Measurements from ENCODE around the gene PUDP. TPM values are rescaled to one million over a fixed set of nuclear protein-coding genes. Genes with fewer than 3 reads are reported as not detected.
A peak's percentile ranks its signal among the peaks of the same experiment; 100 is the strongest.

Gene PUDP
- total and polyA plus RNA-seq, 2 donors = 7.9 to 18.8 TPM

- H3K4me1 ChIP-seq (ENCODE audit: control insufficient read depth in 2 of 2, insufficient read depth in 2 of 2, low read length in 2 of 2) = peaks cover 0 to 17% of the 10 kb centered on the region in 2 donors
- H3K9me3 ChIP-seq (ENCODE audit: control insufficient read depth in 2 of 2, insufficient read depth in 1 of 2, low read length in 1 of 2) = no peaks in the 10 kb centered on the region
- DNase-seq (ENCODE audit: low read depth in 6 of 9, low spot score in 9 of 9) = no peak
- H3K27me3 ChIP-seq (ENCODE audit: control insufficient read depth in 2 of 2, insufficient read depth in 1 of 2, low read length in 1 of 2) = no peaks in the 10 kb centered on the region
- no peak overlapping the region for H3K27ac ChIP-seq (ENCODE audit: low read depth in 1 of 2, low read length in 1 of 2)
- WGBS = 96% methylated on average over 1 of the region's 1 CpG
- H3K4me3 ChIP-seq (ENCODE audit: low read length in 2 of 2) = no peak overlapping the region
- peaks cover 0 to 11% of the 10 kb centered on the region in 2 donors for H3K36me3 ChIP-seq (ENCODE audit: control insufficient read depth in 2 of 2, insufficient read depth in 2 of 2, low read length in 1 of 2)
These were observed 7.2 kb upstream of the PUDP start for GRCh38 chrX:7155163-7155562.

GRCh38 chrX:7154041-7154597 is 6.2 kb upstream of the PUDP start:
- 41% methylated on average over 7 of the region's 7 CpGs for WGBS
- H3K9me3 ChIP-seq (ENCODE audit: control insufficient read depth in 2 of 2, insufficient read depth in 1 of 2, low read length in 1 of 2) = no peaks in the 10 kb centered on the region
- H3K4me1 ChIP-seq (ENCODE audit: control insufficient read depth in 2 of 2, insufficient read depth in 2 of 2, low read length in 2 of 2) = peaks cover 0 to 22% of the 10 kb centered on the region in 2 donors
- DNase-seq (ENCODE audit: low read depth in 6 of 9, low spot score in 9 of 9) = peak in 2 of 9 donors; percentile 42 to 68
- peak overlapping the region in 1 of 2 donors; percentile 13 for H3K27ac ChIP-seq (ENCODE audit: low read depth in 1 of 2, low read length in 1 of 2)
- H3K36me3 ChIP-seq (ENCODE audit: control insufficient read depth in 2 of 2, insufficient read depth in 2 of 2, low read length in 1 of 2) = peaks cover 0 to 7% of the 10 kb centered on the region in 2 donors
- H3K4me3 ChIP-seq (ENCODE audit: low read length in 2 of 2) = no peak overlapping the region
- no peaks in the 10 kb centered on the region for H3K27me3 ChIP-seq (ENCODE audit: control insufficient read depth in 2 of 2, insufficient read depth in 1 of 2, low read length in 1 of 2)

GRCh38 chrX:7153231-7153630 is 5.3 kb upstream of the PUDP start:
- Histone ChIP-seq H3K9me3 (ENCODE audit: control insufficient read depth in 2 of 2, insufficient read depth in 1 of 2, low read length in 1 of 2) (no peaks in the 10 kb centered on the region), H3K27ac (ENCODE audit: low read depth in 1 of 2, low read length in 1 of 2) (no peak overlapping the region), H3K36me3 (ENCODE audit: control insufficient read depth in 2 of 2, insufficient read depth in 2 of 2, low read length in 1 of 2) (peaks cover 0 to 7% of the 10 kb centered on the region in 2 donors), H3K4me1 (ENCODE audit: control insufficient read depth in 2 of 2, insufficient read depth in 2 of 2, low read length in 2 of 2) (peaks cover 0 to 25% of the 10 kb centered on the region in 2 donors), H3K27me3 (ENCODE audit: control insufficient read depth in 2 of 2, insufficient read depth in 1 of 2, low read length in 1 of 2) (no peaks in the 10 kb centered on the region), H3K4me3 (ENCODE audit: low read length in 2 of 2) (no peak overlapping the region)
- DNase-seq (ENCODE audit: low read depth in 6 of 9, low spot score in 9 of 9) = no peak
- 94% methylated on average over 2 of the region's 2 CpGs for WGBS

DNA sequence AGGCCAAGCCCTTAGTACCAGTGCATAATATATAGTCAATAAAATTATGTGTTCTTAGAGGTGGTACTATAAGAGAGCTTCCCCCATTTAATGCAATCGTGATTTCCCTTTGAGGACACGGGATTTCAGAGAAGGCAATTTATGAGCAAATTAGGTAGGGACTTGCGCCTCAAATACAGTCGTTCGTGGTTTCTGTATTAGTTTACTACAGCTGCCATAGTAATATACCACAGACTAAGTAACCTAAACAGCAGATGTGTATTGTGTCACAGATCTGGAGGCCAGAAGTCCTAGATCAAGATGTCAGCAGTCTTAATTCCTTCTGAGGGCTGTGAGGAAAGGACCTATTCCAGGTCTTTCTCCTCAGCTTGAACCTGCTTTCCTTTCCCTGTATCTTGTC is 1.5 kb upstream of the PUDP start:
- Histone ChIP-seq H3K4me3 (ENCODE audit: low read length in 2 of 2) (no peak overlapping the region), H3K36me3 (ENCODE audit: control insufficient read depth in 2 of 2, insufficient read depth in 2 of 2, low read length in 1 of 2) (peaks cover 0 to 7% of the 10 kb centered on the region in 2 donors), H3K27me3 (ENCODE audit: control insufficient read depth in 2 of 2, insufficient read depth in 1 of 2, low read length in 1 of 2) (no peaks in the 10 kb centered on the region), H3K9me3 (ENCODE audit: control insufficient read depth in 2 of 2, insufficient read depth in 1 of 2, low read length in 1 of 2) (no peaks in the 10 kb centered on the region), H3K27ac (ENCODE audit: low read depth in 1 of 2, low read length in 1 of 2) (peak overlapping the region in 1 of 2 donors; percentile 60), H3K4me1 (ENCODE audit: control insufficient read depth in 2 of 2, insufficient read depth in 2 of 2, low read length in 2 of 2) (peaks cover 0 to 39% of the 10 kb centered on the region in 2 donors)
- DNase-seq (ENCODE audit: low read depth in 6 of 9, low spot score in 9 of 9) = no peak
- 64% methylated on average over 5 of the region's 5 CpGs for WGBS

DNA sequence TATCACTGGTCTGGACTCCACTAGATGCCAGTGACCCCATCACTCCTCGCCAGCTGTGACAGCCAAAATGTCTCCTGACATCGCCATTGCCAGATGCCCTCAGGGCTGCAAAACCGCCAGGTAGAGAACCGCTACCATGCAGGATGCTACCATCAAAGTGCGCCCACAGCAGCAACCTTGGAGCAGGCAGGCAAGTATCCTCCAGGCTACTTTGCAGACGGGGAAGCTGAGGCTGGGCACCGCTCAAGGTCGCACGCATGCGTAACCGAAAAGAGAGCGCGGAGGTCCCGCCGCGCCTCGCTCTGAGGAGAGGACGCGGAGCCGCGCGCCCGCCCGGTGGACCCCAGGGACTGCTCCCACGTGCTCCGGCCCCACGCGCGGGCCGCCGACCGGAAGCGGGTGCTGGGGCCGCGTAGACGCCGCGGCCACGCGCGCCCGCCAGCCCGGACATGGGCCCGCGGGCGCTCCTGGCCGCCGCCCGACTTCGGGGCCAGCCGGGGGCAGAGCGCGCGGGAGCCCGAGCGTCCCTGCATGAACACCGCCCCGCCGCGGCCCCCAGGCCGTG is 458 bp downstream of the PUDP start, which contains the start of gene STS:
STS (plus strand) TSS at position 300 of the 565 bp plus-strand sequence. CDS start 105,488 bp downstream, outside the sequence.
- Histone ChIP-seq H3K27me3 (ENCODE audit: control insufficient read depth in 2 of 2, insufficient read depth in 1 of 2, low read length in 1 of 2) (no peaks in the 10 kb centered on the region), H3K36me3 (ENCODE audit: control insufficient read depth in 2 of 2, insufficient read depth in 2 of 2, low read length in 1 of 2) (peaks cover 0 to 10% of the 10 kb centered on the region in 2 donors), H3K4me3 (ENCODE audit: low read length in 2 of 2) (peak within 1 kb of the TSS; percentile 49 to 98), H3K4me1 (ENCODE audit: control insufficient read depth in 2 of 2, insufficient read depth in 2 of 2, low read length in 2 of 2) (peaks cover 0 to 32% of the 10 kb centered on the region in 2 donors), H3K9me3 (ENCODE audit: control insufficient read depth in 2 of 2, insufficient read depth in 1 of 2, low read length in 1 of 2) (no peaks in the 10 kb centered on the region), H3K27ac (ENCODE audit: low read depth in 1 of 2, low read length in 1 of 2) (peak within 1 kb of the TSS; percentile 94)
- DNase-seq (ENCODE audit: low read depth in 6 of 9, low spot score in 9 of 9) = peak in 5 of 9 donors; percentile 23 to 71 (median 37)
- under 1% methylated on average over 61 of the region's 61 CpGs for WGBS

GRCh38 chrX:7146703-7147412 is 1.1 kb downstream of the PUDP start:
- peak overlapping the region; percentile 83 to 94 for H3K27ac ChIP-seq (ENCODE audit: low read depth in 1 of 2, low read length in 1 of 2)
- WGBS = 37% methylated on average over 13 of the region's 13 CpGs
- peaks cover 0 to 35% of the 10 kb centered on the region in 2 donors for H3K4me1 ChIP-seq (ENCODE audit: control insufficient read depth in 2 of 2, insufficient read depth in 2 of 2, low read length in 2 of 2)
- H3K27me3 ChIP-seq (ENCODE audit: control insufficient read depth in 2 of 2, insufficient read depth in 1 of 2, low read length in 1 of 2) = no peaks in the 10 kb centered on the region
- peak in 2 of 9 donors; percentile 28 to 65 for DNase-seq (ENCODE audit: low read depth in 6 of 9, low spot score in 9 of 9)
- peak overlapping the region; percentile 49 to 87 for H3K4me3 ChIP-seq (ENCODE audit: low read length in 2 of 2)
- no peaks in the 10 kb centered on the region for H3K9me3 ChIP-seq (ENCODE audit: control insufficient read depth in 2 of 2, insufficient read depth in 1 of 2, low read length in 1 of 2)
- H3K36me3 ChIP-seq (ENCODE audit: control insufficient read depth in 2 of 2, insufficient read depth in 2 of 2, low read length in 1 of 2) = peaks cover 0 to 12% of the 10 kb centered on the region in 2 donors

DNA sequence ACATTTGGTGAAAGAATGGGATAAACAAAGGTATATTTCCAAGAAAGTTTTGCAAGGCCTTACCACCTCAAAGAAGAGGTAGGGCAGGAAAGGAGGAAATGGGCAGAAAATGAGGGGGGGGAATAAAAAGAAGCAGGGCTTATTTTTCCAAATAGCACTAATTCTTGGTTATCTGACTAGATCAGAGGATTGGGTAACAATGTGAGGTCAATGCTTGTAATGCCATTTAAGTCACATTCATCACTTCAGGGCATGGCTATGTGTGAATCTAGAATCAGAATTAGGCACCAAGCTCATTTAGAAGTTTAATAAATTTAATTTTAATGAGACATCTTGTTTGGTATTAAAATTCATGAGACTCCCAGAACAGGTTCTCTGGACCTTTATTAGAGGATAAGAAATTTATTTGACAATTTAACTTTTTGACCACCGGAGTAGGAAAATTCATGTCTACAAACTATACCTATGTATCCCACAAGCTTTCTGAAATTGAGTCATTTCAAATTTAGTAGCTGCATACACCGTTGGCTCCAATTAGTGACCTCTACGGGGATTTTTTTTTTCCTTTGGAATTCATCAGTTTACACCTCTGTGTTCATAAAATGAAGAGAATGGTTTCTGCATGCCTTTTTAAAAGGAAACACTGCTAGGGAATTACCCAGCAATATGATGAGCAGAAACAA is 1.8 kb downstream of the PUDP start:
- DNase-seq (ENCODE audit: low read depth in 6 of 9, low spot score in 9 of 9) = no peak
- Histone ChIP-seq H3K9me3 (ENCODE audit: control insufficient read depth in 2 of 2, insufficient read depth in 1 of 2, low read length in 1 of 2) (no peaks in the 10 kb centered on the region), H3K27me3 (ENCODE audit: control insufficient read depth in 2 of 2, insufficient read depth in 1 of 2, low read length in 1 of 2) (no peaks in the 10 kb centered on the region), H3K4me1 (ENCODE audit: control insufficient read depth in 2 of 2, insufficient read depth in 2 of 2, low read length in 2 of 2) (peaks cover 0 to 35% of the 10 kb centered on the region in 2 donors), H3K4me3 (ENCODE audit: low read length in 2 of 2) (peak overlapping the region in 1 of 2 donors; percentile 2), H3K27ac (ENCODE audit: low read depth in 1 of 2, low read length in 1 of 2) (peak overlapping the region in 1 of 2 donors; percentile 83), H3K36me3 (ENCODE audit: control insufficient read depth in 2 of 2, insufficient read depth in 2 of 2, low read length in 1 of 2) (peaks cover 0 to 15% of the 10 kb centered on the region in 2 donors)
- 95% methylated on average over 3 of the region's 3 CpGs for WGBS

- Histone ChIP-seq H3K4me3 (ENCODE audit: low read length in 2 of 2) (peak overlapping the region in 1 of 2 donors; percentile 2), H3K36me3 (ENCODE audit: control insufficient read depth in 2 of 2, insufficient read depth in 2 of 2, low read length in 1 of 2) (peaks cover 0 to 21% of the 10 kb centered on the region in 2 donors), H3K27ac (ENCODE audit: low read depth in 1 of 2, low read length in 1 of 2) (no peak overlapping the region), H3K4me1 (ENCODE audit: control insufficient read depth in 2 of 2, insufficient read depth in 2 of 2, low read length in 2 of 2) (peaks cover 0 to 35% of the 10 kb centered on the region in 2 donors), H3K9me3 (ENCODE audit: control insufficient read depth in 2 of 2, insufficient read depth in 1 of 2, low read length in 1 of 2) (no peaks in the 10 kb centered on the region), H3K27me3 (ENCODE audit: control insufficient read depth in 2 of 2, insufficient read depth in 1 of 2, low read length in 1 of 2) (no peaks in the 10 kb centered on the region)
- WGBS = 82% methylated on average over 3 of the region's 3 CpGs
- no peak for DNase-seq (ENCODE audit: low read depth in 6 of 9, low spot score in 9 of 9)
These were observed 2.5 kb downstream of the PUDP start for GRCh38 chrX:7145454-7145853.

Data from thymus (tissue), 11 donors.